MM.1S (cell line): ENCODE results near the gene GUCD1.

Experiments used
- DNase-seq: peaks from one replicate; pipeline ENCODE4 v3.0.0-alpha.2; 2015
- H2AFZ ChIP-seq: fragments of 300-600 bp; sonication (generic); 2 replicates; pipeline ENCODE4 v1.6.0; 2016; ENCODE audit warnings: antibody characterized with exemption, low read length
- H3F3A ChIP-seq: fragments of 300-600 bp; sonication (generic); 2 replicates; pipeline ENCODE4 v1.6.1; 2016; ENCODE audit warnings: mild to moderate bottlenecking, antibody characterized with exemption, low read length, moderate library complexity, mixed read lengths; ENCODE audit not compliant: insufficient read depth
- H3K27ac ChIP-seq: fragments of 300-600 bp; sonication (generic); 2 replicates; pipeline ENCODE4 v1.5.1; 2016; ENCODE audit warnings: mild to moderate bottlenecking, low read length
- H3K27me3 ChIP-seq: fragments of 300-600 bp; sonication (generic); replicated peaks from 2 replicates; pipeline ENCODE4 v1.6.0; 2016; ENCODE audit warnings: low read length; ENCODE audit not compliant: insufficient read depth
- H3K36me3 ChIP-seq: fragments of 300-600 bp; sonication (generic); replicated peaks from 2 replicates; pipeline ENCODE4 v1.6.1; 2016; ENCODE audit warnings: mild to moderate bottlenecking, low read length, mixed read lengths; ENCODE audit not compliant: insufficient read depth
- H3K4me1 ChIP-seq: fragments of 300-600 bp; sonication (generic); 2 replicates; pipeline ENCODE4 v1.6.1; 2016; ENCODE audit warnings: low read length, mixed read lengths
- H3K4me2 ChIP-seq: fragments of 300-600 bp; sonication (generic); 2 replicates; pipeline ENCODE4 v1.6.0; 2016; ENCODE audit warnings: low read depth, low read length
- H3K4me3 ChIP-seq: fragments of 300-600 bp; sonication (generic); 2 replicates; pipeline ENCODE4 v1.5.1; 2016; ENCODE audit warnings: low read length, mixed read lengths
- H3K79me2 ChIP-seq: fragments of 300-600 bp; sonication (generic); 2 replicates; pipeline ENCODE4 v1.6.1; 2016; ENCODE audit warnings: mixed run types, low read length, mixed read lengths
- H3K9ac ChIP-seq: fragments of 300-600 bp; sonication (generic); 2 replicates; pipeline ENCODE4 v1.6.1; 2016; ENCODE audit warnings: low read length, mixed read lengths
- H3K9me2 ChIP-seq: fragments of 300-600 bp; sonication (generic); replicated peaks from 2 replicates; pipeline ENCODE4 v1.6.1; 2016; ENCODE audit warnings: mild to moderate bottlenecking, low read length, mixed read lengths; ENCODE audit not compliant: insufficient read depth
- H3K9me3 ChIP-seq: fragments of 300-600 bp; sonication (generic); replicated peaks from 2 replicates; pipeline ENCODE4 v1.6.1; 2016; ENCODE audit warnings: mild to moderate bottlenecking, low read length, mixed read lengths; ENCODE audit not compliant: insufficient read depth
- H4K20me1 ChIP-seq: fragments of 300-600 bp; sonication (generic); 2 replicates; pipeline ENCODE4 v1.6.1; 2016; ENCODE audit warnings: mild to moderate bottlenecking, low read length, moderate library complexity, mixed read lengths; ENCODE audit not compliant: insufficient read depth
- CTCF ChIP-seq: fragments of 300-600 bp; sonication (generic); IDR thresholded peaks from 2 replicates; pipeline ENCODE4 v1.5.1; 2016; ENCODE audit warnings: antibody characterized with exemption, low read length, mixed read lengths
- EZH2 ChIP-seq: fragments of 300-600 bp; sonication (generic); optimal IDR thresholded peaks from 2 replicates; pipeline ENCODE3; 2017; ENCODE audit warnings: low read depth, mild to moderate bottlenecking, antibody characterized with exemption, low read length, mixed read lengths
- EZH2phosphoT487 ChIP-seq: fragments of 300-600 bp; sonication (generic); IDR thresholded peaks from 2 replicates; pipeline ENCODE4 v1.6.1; 2018; ENCODE audit warnings: antibody characterized with exemption, low read length

Gene GUCD1

GRCh38 chr22:24565077-24565476 is 10.1 kb upstream of the GUCD1 start:
- Histone ChIP-seq H3K9me2 (no peaks in the 10 kb centered on the region), H3K4me1 (no peaks in the 10 kb centered on the region; the same call in 1 of the 2 replicates), H3K79me2 (peaks cover 94% of the 10 kb centered on the region), H3K27me3 (no peaks in the 10 kb centered on the region), H3K27ac (no peak overlapping the region), H3F3A (no peaks in the 10 kb centered on the region; the same call in 1 of the 2 replicates), H3K4me2 (no peak overlapping the region), H3K9ac (no peak overlapping the region), H3K4me3 (no peak overlapping the region), H2AFZ (no peak overlapping the region), H3K9me3 (no peaks in the 10 kb centered on the region), H4K20me1 (peaks cover 44% of the 10 kb centered on the region), H3K36me3 (peaks cover 16% of the 10 kb centered on the region)
- no peak for DNase-seq
- TF ChIP-seq CTCF, result no peak
- no peak for TF ChIP-seq EZH2phosphoT487
- no peak for TF ChIP-seq EZH2

DNA sequence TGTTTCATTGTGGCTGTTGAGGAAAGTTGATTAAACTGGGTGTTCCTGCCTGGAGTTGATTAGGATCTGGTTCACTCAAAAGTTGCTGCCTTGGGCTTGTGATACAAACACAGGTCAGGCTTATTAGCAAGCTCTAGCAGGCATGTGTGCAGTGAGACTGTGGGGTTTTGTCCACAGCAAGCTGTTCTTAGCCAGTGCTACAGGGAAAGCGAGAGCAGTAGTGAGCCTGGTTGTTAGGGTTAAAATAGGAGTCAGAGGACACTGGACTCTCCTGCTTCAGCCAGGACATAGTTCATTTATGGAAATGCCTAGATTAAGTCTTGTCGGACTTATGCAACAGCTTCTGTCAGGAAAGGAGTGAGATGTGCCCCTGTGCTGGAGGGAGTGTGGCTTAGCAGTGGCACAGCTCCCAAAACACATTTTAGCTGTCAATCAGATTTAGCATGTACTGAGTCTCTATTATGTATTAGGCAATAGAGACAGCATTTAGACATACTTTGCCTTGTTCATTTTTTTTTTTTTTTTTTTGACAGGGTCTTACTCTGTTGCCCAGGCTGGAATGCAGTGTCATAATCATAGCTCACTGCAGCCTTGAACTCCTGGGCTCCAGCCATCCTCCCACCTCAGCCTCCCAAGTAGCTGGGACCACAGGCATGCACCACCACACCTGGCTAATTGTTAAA is 9.6 kb upstream of the GUCD1 start:
- H3K36me3 ChIP-seq, result peaks cover 16% of the 10 kb centered on the region
- no peak overlapping the region for H2AFZ ChIP-seq
- no peaks in the 10 kb centered on the region for H3K27me3 ChIP-seq
- no peaks in the 10 kb centered on the region for H3K9me2 ChIP-seq
- H3K4me1 ChIP-seq, result no peaks in the 10 kb centered on the region; the same call in 1 of the 2 replicates
- H3K4me3 ChIP-seq, result no peak overlapping the region
- H4K20me1 ChIP-seq, result peaks cover 44% of the 10 kb centered on the region
- DNase-seq, result no peak
- H3K27ac ChIP-seq, result no peak overlapping the region
- no peak for TF ChIP-seq EZH2phosphoT487
- TF ChIP-seq EZH2, result no peak
- TF ChIP-seq CTCF, result no peak
- H3K9me3 ChIP-seq, result no peaks in the 10 kb centered on the region
- peaks cover 94% of the 10 kb centered on the region for H3K79me2 ChIP-seq
- H3K9ac ChIP-seq, result no peak overlapping the region
- no peak overlapping the region for H3K4me2 ChIP-seq
- H3F3A ChIP-seq, result no peaks in the 10 kb centered on the region; the same call in 1 of the 2 replicates

GRCh38 chr22:24563246-24563645 is 8.3 kb upstream of the GUCD1 start:
- Histone ChIP-seq H3K36me3 (peaks cover 16% of the 10 kb centered on the region), H3K27me3 (no peaks in the 10 kb centered on the region), H3K4me2 (no peak overlapping the region), H3K9me3 (no peaks in the 10 kb centered on the region), H2AFZ (no peak overlapping the region), H3K27ac (no peak overlapping the region), H3K9ac (no peak overlapping the region), H3K4me1 (no peaks in the 10 kb centered on the region; the same call in 1 of the 2 replicates), H3K9me2 (no peaks in the 10 kb centered on the region), H3K4me3 (no peak overlapping the region), H4K20me1 (peaks cover 52% of the 10 kb centered on the region), H3K79me2 (peaks cover 99% of the 10 kb centered on the region), H3F3A (no peaks in the 10 kb centered on the region; the same call in 1 of the 2 replicates)
- DNase-seq, result no peak
- TF ChIP-seq CTCF (no peak), EZH2 (no peak), EZH2phosphoT487 (no peak)
